HG03439 (cell line): ENCODE results near the gene SAA2.
"Not testable (repeated sequence)": the region's sequence is repeated elsewhere in the genome, so short reads cannot be mapped to it uniquely, and the experiment has no call there.

Experiments
- ATAC-seq: cut with Tn5 transposase; IDR thresholded peaks from one replicate; pipeline ENCODE4 v1.9.1; 2021; ENCODE audit warnings: mild to moderate bottlenecking, moderate library complexity; ENCODE audit not compliant: unreplicated experiment

SAA2 gene

GRCh38 chr11:18248561-18248960 is at the start of gene SAA2:
SAA2 (minus strand) TSS chr11:18248668; CDS start chr11:18248011, 657 bp downstream.
- no peak for ATAC-seq

GRCh38 chr11:18295316-18295715 is 46.8 kb upstream of the SAA2 start:
- ATAC-seq: no peak

GRCh38 chr11:18294862-18295261 is 46.4 kb upstream of the SAA2 start:
- ATAC-seq: no peak

- ATAC-seq: no peak
Observed at GRCh38 chr11:18288911-18289310, 40.4 kb upstream of the SAA2 start.

GRCh38 chr11:18285841-18286240 is 37.4 kb upstream of the SAA2 start:
- no peak for ATAC-seq

GRCh38 chr11:18282626-18283025 is 34.2 kb upstream of the SAA2 start:
- no peak for ATAC-seq

- peak; percentile 87 for ATAC-seq
Observed at GRCh38 chr11:18280438-18281045, 32.1 kb upstream of the SAA2 start.

GRCh38 chr11:18277565-18278271 is 29.2 kb upstream of the SAA2 start:
- ATAC-seq: no peak

- ATAC-seq: no peak
Observed at GRCh38 chr11:18271206-18271605, 22.7 kb upstream of the SAA2 start.

GRCh38 chr11:18270102-18270501 is 21.6 kb upstream of the SAA2 start:
- no peak for ATAC-seq

- not testable (repeated sequence) for ATAC-seq
Observed at GRCh38 chr11:18269252-18269651, 20.8 kb upstream of the SAA2 start.

GRCh38 chr11:18267335-18268133 is 19.1 kb upstream of the SAA2 start:
- ATAC-seq: peak; percentile 62

- ATAC-seq: no peak
Observed at GRCh38 chr11:18265949-18266348, 17.5 kb upstream of the SAA2 start, which contains the start of gene SAA1. SAA1 (plus strand) TSS chr11:18266264; CDS start chr11:18266888, 624 bp downstream.

- no peak for ATAC-seq
Observed at GRCh38 chr11:18264677-18265555, 16.4 kb upstream of the SAA2 start.

- no peak for ATAC-seq
Observed at GRCh38 chr11:18264035-18264434, 15.6 kb upstream of the SAA2 start.

GRCh38 chr11:18262681-18263350 is 14.3 kb upstream of the SAA2 start:
- not testable (repeated sequence) for ATAC-seq

GRCh38 chr11:18261721-18262120 is 13.3 kb upstream of the SAA2 start:
- ATAC-seq: no peak

- ATAC-seq: no peak
Observed at GRCh38 chr11:18259259-18259658, 10.8 kb upstream of the SAA2 start.

- no peak for ATAC-seq
Observed at GRCh38 chr11:18254781-18255361, 6.4 kb upstream of the SAA2 start.
